CD4-positive, alpha-beta T cell treated with Interferon gamma for 1 hour (primary cell): Measurements from ENCODE around the gene NPTX1.

ENCODE experiments used
- DNase-seq: peaks from one replicate; pipeline ENCODE4 v3.0.0-alpha.2; 2020

NPTX1 gene

GRCh38 chr17:80477647-80478478, 1.5 kb upstream of the NPTX1 start:
- peak; percentile 15 for DNase-seq

DNA sequence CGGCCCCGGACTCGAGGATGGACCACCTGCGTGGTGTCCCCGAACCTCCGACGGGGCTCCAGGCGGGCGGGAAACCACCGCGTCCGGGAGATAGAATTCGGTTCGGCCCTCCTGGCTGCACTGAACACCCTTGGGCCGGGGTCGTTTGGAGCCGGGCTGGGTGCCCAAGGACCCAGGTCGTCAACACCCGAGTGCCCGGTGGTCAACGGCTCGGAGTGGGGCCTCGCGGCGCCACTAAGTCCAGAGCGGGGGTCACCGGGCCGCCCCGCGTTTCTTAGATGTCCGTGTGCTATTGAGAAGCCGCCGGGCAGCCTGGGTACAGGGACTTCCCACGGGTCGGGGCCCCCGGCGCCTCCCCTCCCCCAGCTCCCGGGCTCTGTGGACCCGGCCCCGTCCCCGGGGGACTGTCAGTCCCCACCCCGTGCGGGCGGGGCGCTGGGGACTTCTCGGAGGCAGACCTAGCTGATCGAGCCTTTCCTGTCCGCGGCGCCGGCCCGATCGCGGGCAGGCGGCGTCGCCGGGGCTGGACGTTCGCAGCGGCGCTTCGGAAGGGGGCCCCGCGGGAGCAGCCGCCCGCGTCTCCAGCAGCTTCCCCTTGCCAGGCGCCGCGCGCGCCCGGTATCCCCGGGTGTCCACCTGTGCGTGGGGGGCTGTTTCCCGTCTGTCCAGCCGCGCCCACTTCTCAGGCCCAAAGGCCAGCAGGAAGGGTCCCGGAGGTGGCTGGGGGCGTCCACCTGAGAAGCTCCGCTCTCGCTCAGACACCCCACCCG, 655 bp upstream of the NPTX1 start:
- no peak for DNase-seq

- DNase-seq = no peak
Observed at GRCh38 chr17:80474961-80475909, 1.2 kb downstream of the NPTX1 start.

- DNase-seq = no peak
Observed at GRCh38 chr17:80474231-80474960, 2.0 kb downstream of the NPTX1 start.

- no peak for DNase-seq
Observed at GRCh38 chr17:80473701-80474100, 2.7 kb downstream of the NPTX1 start.

GRCh38 chr17:80472996-80473395, 3.4 kb downstream of the NPTX1 start:
- no peak for DNase-seq

GRCh38 chr17:80471922-80472321, 4.5 kb downstream of the NPTX1 start:
- peak; percentile 45 for DNase-seq

DNA sequence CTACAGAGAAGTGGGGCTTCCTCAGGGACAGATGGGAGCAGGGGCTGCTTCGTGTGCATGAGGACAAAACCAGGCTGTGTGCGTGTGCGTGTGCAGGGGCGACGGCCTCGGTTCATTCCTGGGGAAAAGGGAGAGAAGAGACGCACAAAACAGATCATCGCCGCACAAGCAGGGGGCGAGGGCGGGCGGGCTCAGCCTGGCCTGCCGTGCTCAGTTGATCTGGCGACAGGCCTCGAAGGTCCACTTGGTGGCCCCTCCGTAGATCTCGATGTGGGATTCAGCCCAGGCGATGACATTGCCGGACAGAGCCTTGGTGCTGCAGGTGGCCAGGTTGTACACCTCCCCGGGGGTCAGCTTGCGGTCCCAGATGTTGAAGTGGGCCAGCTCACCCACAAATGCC, 5.8 kb downstream of the NPTX1 start:
- no peak for DNase-seq

GRCh38 chr17:80469667-80470066, 6.7 kb downstream of the NPTX1 start:
- DNase-seq = no peak

GRCh38 chr17:80468781-80469493, 7.5 kb downstream of the NPTX1 start:
- DNase-seq = no peak

DNA sequence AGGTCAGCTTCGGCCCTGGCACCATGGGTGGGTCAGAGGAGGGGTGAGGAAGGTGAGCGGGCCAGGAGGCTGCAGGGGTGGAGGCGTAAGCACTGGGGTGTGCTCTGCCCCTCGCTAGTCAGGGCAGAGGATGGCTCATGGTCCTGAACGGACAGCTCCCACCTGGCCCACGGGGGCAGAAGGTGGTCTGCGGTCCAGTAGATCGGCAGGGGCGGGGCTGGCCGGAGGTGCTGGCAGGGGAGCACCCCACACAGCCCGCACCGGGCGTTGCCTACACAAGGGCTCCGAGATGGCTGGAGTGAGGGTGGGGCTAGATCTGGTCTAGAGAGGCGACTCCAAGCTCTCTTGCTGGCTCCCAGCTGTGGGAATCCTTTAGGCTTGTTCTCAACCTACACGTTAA, 8.2 kb downstream of the NPTX1 start:
- no peak for DNase-seq

DNA sequence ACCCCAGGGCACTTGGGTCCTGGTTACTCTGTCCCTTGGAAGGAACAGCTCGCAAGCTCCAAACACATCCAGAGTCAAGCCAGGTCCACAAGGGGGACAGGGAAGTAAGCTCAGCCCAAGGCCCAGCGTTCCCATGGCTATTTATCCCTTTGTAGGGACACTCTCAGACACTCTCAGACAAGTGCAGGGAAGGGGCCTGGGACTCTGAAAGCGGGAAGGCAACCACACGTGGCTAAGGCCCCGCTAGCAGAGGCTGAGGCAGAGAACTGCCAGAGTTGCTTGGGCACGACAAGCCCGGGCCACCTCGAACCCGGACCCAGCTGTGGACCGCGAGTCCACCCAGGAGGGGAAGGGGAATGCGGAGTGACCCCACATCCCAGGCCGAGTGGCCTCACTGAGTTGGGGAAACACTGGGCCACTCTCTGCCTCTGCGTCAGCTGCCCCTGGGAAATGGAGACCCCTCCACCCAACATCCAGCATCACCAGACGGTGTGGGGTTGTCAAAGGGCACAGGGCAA, 10.2 kb downstream of the NPTX1 start:
- DNase-seq = no peak

- DNase-seq = no peak
Observed at GRCh38 chr17:80465327-80465974, 11.0 kb downstream of the NPTX1 start.

- DNase-seq = no peak
Observed at GRCh38 chr17:80464486-80464885, 11.9 kb downstream of the NPTX1 start.

- DNase-seq = no peak
Observed at GRCh38 chr17:80463784-80464400, 12.5 kb downstream of the NPTX1 start.

- no peak for DNase-seq
Observed at GRCh38 chr17:80461528-80462160, 14.8 kb downstream of the NPTX1 start.

DNA sequence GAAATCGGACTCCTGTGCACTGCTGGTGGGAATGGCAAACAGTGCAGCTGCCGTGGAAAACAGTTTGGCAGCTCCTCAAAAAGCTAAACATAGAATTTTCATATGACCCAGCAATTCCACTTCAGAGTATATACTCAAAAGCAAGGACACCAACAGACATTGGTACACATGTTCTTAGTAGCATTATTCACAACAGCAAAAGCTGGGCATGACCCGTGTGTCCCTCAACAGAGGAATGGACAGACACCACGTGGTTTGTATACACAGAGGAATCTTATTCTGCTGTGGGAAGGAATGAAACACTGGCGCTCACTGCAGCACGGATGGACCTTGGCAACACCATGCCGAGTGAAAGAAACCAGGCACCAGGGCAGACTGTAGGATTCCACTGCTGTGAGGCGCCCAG, 16.0 kb downstream of the NPTX1 start:
- no peak for DNase-seq

- no peak for DNase-seq
Observed at GRCh38 chr17:80459234-80459633, 17.2 kb downstream of the NPTX1 start.

DNA sequence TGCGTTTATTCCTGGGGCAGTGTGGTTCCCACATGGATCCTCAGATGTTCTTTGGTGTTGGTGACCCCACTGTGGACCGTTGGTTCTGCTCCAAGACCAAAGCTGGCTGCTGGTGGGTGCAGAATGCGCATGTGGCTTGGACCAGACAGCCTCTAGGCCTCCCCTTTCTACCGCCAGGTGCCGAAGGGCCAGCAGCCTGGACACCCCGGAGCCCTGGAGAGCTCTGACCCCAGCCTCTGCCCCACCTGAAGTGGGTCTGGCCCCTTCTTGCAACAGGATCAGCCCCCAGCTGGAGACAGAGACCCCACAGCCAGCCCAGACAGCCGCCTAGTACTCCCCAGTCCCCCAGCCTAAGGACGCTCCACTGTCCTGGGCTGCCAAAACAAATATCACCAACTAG, 18.4 kb downstream of the NPTX1 start:
- DNase-seq = no peak
